Measurements from ENCODE around the gene SERPINA1. TPM values are rescaled to one million over a fixed set of nuclear protein-coding genes. Genes with fewer than 3 reads are reported as not detected.

Gene SERPINA1
- polyA plus RNA-seq, 2 of the 4 experiments (the other 2 are of a cell fraction) = 0.34 to 2.2 TPM

DNA sequence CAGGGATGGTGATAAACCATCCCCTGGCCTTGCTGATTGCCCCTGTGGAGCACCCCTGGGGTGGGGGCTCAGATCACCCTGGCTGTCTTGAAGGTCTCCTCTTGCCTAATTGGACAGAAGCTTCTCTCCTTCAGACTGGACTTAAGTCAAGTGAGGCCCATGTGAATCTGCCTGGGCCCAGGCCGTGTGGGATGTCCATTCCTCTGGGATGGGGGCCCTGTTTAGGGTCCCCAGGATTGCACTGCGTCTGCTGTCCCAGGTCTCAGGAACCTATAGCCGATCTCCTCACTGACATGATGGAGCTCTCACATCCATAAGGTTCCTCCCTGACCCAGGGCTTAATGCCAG lies 20.2 kb downstream of the SERPINA1 start:
- FAIRE-seq (no peak), DNase-seq (ENCODE audit: low read depth in 1 of 2, low spot score in 1 of 2) (no peak), ATAC-seq (no peak)
- POLR2A ChIA-PET = no interaction called here
- H3K4me3 ChIP-seq = no peak overlapping the region
- no peaks in the 10 kb centered on the region for H3K9me3 ChIP-seq
- 38% methylated on average over 2 of the region's 3 CpGs for WGBS (ENCODE audit: missing lambda C conversion rate)
- no peak for TF ChIP-seq HOXB5 (CRISPR knock-in tag; IDR thresholded peaks at IDR 0.05)
- TF ChIP-seq CBX8 (IDR thresholded peaks at IDR 0.05) = no peak
- TF ChIP-seq HMGXB4 (CRISPR knock-in tag; IDR thresholded peaks at IDR 0.05; ENCODE audit: borderline replicate concordance) = no peak
- no peak for TF ChIP-seq NPAS2 (CRISPR knock-in tag; IDR thresholded peaks at IDR 0.05; ENCODE audit: borderline replicate concordance)
- TF ChIP-seq RARB (CRISPR knock-in tag; IDR thresholded peaks at IDR 0.05) = no peak
- TF ChIP-seq TFCP2L1 (CRISPR knock-in tag; IDR thresholded peaks at IDR 0.05) = no peak
- TF ChIP-seq POLR2A (IDR thresholded peaks at IDR 0.05; ENCODE audit: low read length) = no peak
- no peak for TF ChIP-seq KDM1A (IDR thresholded peaks at IDR 0.05; ENCODE audit: low read depth)
- TF ChIP-seq ZFP36 (IDR thresholded peaks at IDR 0.05; ENCODE audit: borderline replicate concordance, partially characterized antibody) = no peak
- no peak for TF ChIP-seq PBX3 (IDR thresholded peaks at IDR 0.05)
- TF ChIP-seq SREBF2 (IDR thresholded peaks at IDR 0.05) = no peak
- TF ChIP-seq FOSB (CRISPR knock-in tag; IDR thresholded peaks at IDR 0.05) = no peak
- TF ChIP-seq RAD21 (conservative IDR thresholded peaks at IDR 0.05 in 1 of 2, IDR thresholded peaks at IDR 0.05 in 1 of 2) = no peak
- TF ChIP-seq POLR2AphosphoS2 (conservative IDR thresholded peaks at IDR 0.05; ENCODE audit: low read length) = no peak
- no peak for TF ChIP-seq EP300 (IDR thresholded peaks at IDR 0.05)
- TF ChIP-seq BHLHE40 (IDR thresholded peaks at IDR 0.05; ENCODE audit: low read depth, low read length) = no peak
- TF ChIP-seq CHD2 (IDR thresholded peaks at IDR 0.05; ENCODE audit: low read length, partially characterized antibody) = no peak
- no peak for TF ChIP-seq HOXB13 (CRISPR knock-in tag; IDR thresholded peaks at IDR 0.05; ENCODE audit: low read depth)
- no peak for TF ChIP-seq MYC (IDR thresholded peaks at IDR 0.05; ENCODE audit: borderline replicate concordance, low read length)
- no peak overlapping the region for H3K27ac ChIP-seq
- H3K4me2 ChIP-seq = no peak overlapping the region
- no peaks in the 10 kb centered on the region for H3K4me1 ChIP-seq
- CTCF ChIA-PET = interaction anchor here (1.2 kb wide), 2 partner anchors 11 to 13 kb away, joined by 3 read pairs; no protein-coding TSS in a partner anchor

DNA sequence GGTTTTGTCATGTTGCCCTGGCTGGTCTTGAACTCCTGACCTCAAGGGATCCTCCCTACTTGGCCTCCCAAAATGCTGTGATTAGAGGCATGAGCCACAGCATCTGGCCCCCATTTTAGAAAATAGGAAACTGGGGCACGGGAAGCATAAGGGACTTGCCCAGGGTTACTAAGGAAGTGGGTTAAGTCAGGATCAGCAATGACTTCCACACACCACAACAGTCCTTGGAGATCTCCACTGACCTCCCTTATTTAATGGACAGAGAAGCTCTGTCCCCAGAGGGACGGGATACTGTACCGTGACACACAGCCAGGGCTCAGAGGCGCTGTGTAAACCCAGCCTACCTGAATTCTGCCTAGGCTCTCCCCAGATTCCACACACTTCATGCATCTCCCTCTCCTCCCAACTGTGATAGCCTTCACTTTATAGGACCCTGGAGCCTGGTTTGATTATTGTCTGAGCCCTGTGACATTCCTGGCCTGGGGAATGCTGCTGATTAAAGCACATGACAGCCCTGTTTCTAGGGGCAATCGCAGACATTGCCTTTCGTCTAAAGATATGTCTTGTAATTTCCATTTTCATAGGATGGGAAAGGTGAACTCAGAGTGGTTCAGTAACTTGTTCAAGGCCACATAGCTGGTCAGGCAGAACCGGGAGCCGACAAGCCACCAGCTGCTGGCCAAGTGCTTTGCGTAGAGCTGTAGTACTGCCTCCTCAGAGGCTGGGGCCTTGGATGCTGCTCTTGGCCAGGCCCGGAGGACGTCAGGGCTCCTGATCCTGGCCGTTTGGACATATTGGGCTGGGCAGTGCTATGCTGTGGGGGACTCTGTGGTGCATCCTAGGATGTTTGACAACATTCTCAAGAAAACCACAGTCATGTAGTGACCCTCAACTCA lies 20.8 kb downstream of the SERPINA1 start:
- Histone ChIP-seq H3K27ac (no peak overlapping the region), H3K4me2 (no peak overlapping the region), H3K4me3 (no peak overlapping the region), H3K9me3 (no peaks in the 10 kb centered on the region), H3K4me1 (no peaks in the 10 kb centered on the region)
- no peak for FAIRE-seq
- no peak for TF ChIP-seq MYC (IDR thresholded peaks at IDR 0.05; ENCODE audit: borderline replicate concordance, low read length)
- no peak for TF ChIP-seq EHMT2 (IDR thresholded peaks at IDR 0.05; ENCODE audit: low read depth)
- no peak for TF ChIP-seq CHD4 (IDR thresholded peaks at IDR 0.05; ENCODE audit: borderline replicate concordance)
- no peak for TF ChIP-seq TP53 (CRISPR knock-in tag; IDR thresholded peaks at IDR 0.05)
- no peak for TF ChIP-seq PBX3 (IDR thresholded peaks at IDR 0.05)
- TF ChIP-seq MAFK (IDR thresholded peaks at IDR 0.05; ENCODE audit: partially characterized antibody) = no peak
- WGBS (ENCODE audit: missing lambda C conversion rate) = 78% methylated on average over 12 of the region's 12 CpGs
- no peak for ATAC-seq
- POLR2A ChIA-PET = no interaction called here
- CTCF ChIA-PET = no interaction called here
- DNase-seq (ENCODE audit: low read depth in 1 of 2, low spot score in 1 of 2) = no peak

Measured in A549 (cell line).